AG08396 (cell line): Measurements from ENCODE around the gene OR4N5.
"Not testable (repeated sequence)": the region's sequence is repeated elsewhere in the genome, so short reads cannot be mapped to it uniquely, and the experiment has no call there.

ENCODE experiments used
- DNase-seq: peaks from one replicate; pipeline ENCODE4 v3.0.0; 2012; ENCODE audit warnings: low spot score, mixed read lengths

The OR4N5 gene, protein sequence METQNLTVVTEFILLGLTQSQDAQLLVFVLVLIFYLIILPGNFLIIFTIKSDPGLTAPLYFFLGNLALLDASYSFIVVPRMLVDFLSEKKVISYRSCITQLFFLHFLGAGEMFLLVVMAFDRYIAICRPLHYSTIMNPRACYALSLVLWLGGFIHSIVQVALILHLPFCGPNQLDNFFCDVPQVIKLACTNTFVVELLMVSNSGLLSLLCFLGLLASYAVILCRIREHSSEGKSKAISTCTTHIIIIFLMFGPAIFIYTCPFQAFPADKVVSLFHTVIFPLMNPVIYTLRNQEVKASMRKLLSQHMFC

DNA sequence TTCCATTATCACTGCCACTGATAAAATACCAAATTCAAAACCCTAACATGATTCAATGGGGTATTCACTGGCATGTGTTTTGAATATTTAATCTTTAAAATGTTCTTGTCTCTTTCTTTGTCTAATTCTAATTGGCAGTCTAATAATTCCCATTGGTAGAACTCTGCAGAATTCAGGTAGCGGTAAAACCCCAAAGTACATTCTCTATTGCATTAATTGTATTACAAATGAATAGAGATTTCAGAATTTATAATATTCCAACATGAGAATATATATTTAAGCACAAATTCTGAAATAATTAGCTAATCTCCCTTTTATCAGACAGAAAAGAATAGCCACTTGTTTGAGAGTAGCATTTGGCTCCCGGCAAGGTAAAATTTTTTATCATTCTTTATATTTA lies at the start of gene OR4N5:
Gene OR4N5 (plus strand): TSS at position 301 of the 400 bp plus-strand sequence. CDS start 4,916 bp downstream, outside the sequence.
- DNase-seq = no peak

DNA sequence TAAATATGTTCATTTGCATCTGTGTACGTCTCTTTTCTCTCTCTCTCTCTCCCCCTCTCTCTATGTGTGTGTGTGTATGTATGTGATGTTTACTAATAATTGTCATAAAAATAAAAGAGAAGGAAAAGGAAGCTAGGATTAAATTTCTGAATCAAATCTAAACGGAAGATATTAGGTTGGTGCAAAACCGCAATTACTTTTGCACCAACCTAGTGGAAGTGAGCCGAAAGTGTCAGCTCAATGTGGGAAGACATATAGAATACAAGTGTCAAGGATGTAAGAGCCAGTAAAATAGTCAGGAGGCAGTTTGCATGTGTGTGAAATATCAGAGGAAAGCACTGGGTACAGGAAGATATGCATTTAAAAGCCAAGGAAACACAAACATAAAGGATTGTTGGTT lies 46.6 kb upstream of the OR4N5 start:
- DNase-seq = no peak

DNA sequence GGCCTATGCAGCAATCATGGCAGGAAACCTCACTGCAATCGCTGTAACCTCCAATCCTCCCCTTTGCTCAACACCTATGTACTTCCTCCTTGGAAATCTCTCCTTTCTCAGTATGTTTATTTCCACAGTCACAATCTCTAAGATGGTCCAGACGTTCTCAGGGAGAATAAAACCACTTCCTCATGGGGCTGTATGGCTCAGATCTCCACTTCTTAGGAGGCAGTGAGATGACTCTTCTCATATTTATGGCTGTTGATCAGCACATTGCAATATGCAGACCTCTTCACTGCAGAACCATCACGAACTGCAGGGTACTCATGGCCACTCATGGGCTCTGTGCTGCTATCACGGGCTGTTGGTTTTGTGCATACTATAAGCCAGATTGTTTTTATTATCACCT lies 45.2 kb upstream of the OR4N5 start:
- no peak for DNase-seq

DNA sequence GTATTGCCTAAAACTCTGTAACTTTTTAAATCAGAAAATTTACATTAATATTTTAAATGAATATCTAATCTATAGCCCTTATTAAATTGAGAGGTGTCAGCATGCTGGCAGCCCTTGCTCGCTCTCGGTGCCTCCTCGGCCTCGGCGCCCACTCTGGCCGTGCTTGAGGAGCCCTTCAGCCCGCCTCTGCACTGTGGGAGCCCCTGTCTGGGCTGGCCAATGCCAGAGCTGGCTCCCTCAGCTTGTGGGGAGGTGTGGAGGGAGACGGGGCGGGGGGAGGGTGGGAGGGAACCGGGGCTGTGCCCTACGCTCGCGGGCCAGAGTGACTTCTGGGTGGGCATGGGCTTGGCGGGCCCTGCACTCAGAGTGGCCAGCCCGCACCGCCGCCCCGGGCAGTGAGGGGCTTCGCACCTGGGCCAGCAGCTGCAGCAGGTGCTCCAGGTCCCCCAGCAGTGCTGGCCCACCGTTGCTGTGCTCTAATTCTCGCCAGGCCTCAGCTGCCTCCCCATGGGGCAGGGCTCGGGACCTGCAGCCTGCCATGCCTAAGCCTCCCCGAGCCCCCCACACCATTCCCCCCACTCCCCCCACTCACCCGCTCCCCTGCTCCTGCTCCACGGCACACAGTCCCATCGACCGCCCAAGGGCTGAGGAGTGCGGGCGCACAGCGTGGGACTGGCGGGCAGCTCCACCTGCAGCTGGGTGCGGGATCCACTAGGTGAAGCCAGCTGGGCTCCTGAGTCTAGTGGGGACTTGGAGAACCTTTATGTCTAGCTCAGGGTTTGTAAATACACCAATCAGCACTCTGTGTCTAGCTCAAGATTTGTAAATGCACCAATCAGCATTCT lies 39.5 kb upstream of the OR4N5 start:
- not testable (repeated sequence) for DNase-seq

DNA sequence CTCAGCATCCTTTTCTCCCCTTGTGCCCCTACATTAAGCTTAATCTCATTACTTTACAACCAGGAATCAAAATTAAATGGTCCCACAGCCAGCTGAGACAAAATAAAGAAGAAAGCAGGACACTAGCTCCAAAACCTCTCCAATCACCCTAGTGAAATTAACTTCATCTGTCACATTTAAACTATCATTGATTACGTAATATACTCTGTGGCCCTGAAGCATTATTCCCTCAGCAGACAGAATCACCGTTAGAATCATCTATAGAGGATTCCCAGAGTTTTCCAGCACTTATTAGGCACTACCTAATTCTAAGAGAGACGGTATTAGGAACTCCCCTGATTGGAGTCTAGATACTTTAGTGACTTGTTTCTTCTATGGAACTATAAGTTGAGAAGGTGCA lies 28.2 kb upstream of the OR4N5 start, which contains the start of gene OR4K17:
Gene OR4K17 (plus strand): TSS at position 302 of the 400 bp plus-strand sequence. CDS start 6,761 bp downstream, outside the sequence.
- no peak for DNase-seq

DNA sequence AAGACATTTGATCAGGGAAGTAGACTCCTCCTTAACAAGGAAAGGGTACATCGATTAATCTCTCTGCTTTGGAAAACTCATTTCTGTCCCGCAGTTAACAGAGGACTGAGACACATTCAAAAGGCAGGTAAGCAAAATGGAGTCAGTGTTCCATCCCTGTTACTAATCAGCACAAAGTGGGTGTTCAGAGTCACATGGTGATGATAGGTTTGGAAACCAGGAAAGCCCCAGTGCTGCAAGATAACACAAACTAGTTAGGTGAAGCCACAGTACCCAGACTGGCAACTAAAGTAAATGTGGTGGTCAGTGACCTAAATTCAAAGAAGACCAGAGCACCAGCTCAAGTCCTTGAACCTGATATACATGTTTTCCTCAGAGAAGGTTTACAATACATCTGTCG lies 26.3 kb upstream of the OR4N5 start:
- DNase-seq = no peak

DNA sequence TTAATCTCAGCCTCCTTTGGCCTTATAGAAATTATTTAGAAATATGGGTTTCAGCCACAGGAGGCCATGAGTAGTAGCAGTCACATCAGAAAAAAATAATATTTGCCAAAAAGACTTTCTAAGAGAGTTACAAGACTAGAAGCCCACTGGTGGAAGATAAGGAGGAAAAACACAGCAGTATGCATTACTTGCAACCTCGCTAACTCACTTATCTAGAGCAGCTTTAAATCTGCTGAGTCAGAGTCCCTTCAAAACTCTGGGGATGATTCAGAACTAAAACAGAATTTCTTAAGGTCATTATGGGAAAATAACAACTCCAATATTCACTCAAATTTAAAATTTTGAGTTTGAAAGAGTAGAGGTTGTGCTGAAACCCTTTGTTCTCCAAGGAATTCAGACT lies 21.9 kb upstream of the OR4N5 start:
- no peak for DNase-seq

DNA sequence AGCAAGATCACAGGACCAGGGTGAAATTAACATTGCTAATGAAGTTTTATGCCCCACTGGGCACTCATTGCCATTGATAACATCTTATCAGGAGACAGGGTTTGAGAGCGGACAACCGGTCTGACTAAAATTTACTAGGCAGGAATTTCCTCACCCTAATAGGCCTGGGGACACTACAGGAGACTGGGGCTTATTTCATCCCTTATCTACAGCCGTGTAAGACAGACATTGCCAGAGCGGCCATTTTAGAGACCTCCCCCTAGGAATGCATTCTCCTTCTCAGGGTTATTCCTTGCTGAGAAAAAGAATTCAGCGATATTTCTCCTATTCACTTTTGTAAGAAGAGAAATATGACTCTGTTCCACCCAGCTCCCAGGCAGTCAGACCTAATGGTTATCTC lies 19.8 kb upstream of the OR4N5 start:
- no peak for DNase-seq

DNA sequence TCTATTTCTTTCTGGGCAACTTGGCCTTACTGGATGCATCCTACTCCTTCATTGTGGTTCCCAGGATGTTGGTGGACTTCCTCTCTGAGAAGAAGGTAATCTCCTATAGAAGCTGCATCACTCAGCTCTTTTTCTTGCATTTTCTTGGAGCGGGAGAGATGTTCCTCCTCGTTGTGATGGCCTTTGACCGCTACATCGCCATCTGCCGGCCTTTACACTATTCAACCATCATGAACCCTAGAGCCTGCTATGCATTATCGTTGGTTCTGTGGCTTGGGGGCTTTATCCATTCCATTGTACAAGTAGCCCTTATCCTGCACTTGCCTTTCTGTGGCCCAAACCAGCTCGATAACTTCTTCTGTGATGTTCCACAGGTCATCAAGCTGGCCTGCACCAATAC lies 5.3 kb downstream of the OR4N5 start:
- no peak for DNase-seq

DNA sequence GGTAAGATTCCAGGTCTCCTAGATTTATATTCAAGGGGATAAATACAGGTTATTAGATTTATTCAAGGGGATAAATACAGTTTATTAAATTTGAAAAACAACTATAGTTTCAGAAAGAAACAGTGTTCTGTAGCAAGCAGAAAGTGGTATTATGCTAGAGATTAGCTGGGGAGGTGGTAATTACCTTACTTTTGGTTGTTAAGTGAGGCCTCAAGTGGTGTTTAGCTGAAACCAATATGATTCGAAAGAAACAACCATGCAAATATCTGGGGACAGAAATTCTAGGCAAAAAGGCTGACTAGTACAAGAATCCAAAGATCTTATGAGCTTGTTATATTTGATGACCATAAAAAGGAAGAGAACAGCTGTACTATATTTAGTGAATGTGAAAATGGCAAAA lies 6.2 kb downstream of the OR4N5 start:
- DNase-seq = no peak

DNA sequence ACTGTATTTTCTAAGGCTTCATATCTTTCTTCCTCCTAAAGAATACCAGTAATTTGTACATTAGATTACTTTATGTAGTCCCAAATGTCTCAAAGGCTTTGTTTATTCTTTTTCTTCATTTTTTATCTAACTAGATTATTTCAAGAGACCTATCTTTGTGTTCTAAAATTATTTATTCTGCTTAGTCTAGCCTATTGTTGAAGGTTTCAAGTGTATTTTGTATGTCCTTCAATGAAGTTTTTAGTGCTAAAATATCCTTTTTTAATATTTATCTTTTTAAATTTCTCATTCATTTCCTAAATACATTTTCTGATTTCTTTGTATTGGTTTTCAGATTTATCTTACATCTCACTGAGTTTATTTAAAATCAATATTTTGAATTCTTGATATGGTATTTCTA lies 25.8 kb downstream of the OR4N5 start:
- DNase-seq = no peak

DNA sequence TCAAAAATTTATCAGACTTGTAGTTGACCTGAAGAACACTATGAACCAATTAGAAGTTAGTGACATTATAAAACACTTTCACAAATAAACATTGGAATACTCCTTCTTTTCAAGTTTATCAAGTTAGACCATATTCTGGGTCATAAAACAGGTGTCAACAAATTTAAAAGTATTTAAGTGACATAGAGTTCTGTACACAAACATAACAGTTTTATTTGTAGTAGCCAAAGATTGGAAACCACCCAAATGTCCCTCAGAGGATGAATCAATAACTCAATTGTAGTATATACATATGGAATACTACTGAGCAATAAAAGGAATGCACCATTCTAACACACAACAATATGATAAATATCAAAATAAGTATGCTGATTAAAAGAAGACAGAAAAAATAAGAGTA lies 28.5 kb downstream of the OR4N5 start:
- DNase-seq = no peak

DNA sequence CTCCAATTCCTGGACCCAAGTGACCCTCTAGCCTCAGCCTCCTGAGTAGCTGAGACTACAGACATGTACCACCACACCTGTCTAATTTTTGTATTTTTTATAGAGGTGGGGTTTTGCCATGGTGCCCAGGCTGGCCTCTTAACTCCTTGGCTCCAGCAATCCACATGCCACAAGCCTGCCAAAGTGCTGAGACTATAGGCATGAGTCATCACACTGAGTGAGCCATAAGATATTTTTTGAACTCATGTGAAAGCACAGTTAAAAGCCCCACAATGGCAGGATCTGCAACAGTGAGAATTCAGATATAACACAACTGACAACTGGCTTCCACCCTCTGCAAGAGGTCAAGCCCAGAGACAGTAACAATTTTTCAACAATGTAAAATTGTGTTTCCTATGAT lies 31.2 kb downstream of the OR4N5 start:
- not testable (repeated sequence) for DNase-seq

DNA sequence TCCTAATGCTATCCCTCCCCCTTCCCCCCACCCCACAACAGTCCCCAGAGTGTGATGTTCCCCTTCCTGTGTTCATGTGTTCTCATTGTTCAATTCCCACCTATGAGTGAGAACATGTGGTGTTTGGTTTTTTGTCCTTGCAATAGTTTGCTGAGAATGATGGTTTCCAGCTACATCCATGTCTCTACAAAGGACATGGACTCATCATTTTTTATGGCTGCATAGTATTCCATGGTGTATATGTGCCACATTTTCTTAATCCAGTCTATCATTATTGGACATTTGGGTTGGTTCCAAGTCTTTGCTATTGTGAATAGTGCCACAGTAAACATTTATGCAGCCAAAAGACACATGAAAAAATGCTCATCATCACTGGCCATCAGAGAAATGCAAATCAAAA lies 35.6 kb downstream of the OR4N5 start:
- DNase-seq = not testable (repeated sequence)

DNA sequence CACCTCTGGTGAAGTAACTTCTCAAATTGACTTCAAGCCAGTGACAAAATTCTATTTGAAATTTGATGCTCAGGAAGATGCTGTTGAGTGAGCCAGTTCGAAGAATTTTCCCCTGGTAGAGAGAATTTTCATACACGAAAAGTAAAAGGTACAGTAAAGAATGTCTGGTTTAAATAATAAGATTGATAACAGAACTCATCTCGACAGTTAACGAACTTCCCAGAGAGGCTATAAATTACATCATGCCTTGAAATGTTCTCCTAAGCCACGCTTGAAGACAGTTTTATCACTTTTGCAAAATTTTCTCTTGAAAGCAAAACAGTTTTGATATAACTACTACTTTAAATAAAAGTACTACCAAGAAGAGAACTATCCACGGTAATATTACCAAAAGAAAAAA lies 37.7 kb downstream of the OR4N5 start:
- DNase-seq = no peak

DNA sequence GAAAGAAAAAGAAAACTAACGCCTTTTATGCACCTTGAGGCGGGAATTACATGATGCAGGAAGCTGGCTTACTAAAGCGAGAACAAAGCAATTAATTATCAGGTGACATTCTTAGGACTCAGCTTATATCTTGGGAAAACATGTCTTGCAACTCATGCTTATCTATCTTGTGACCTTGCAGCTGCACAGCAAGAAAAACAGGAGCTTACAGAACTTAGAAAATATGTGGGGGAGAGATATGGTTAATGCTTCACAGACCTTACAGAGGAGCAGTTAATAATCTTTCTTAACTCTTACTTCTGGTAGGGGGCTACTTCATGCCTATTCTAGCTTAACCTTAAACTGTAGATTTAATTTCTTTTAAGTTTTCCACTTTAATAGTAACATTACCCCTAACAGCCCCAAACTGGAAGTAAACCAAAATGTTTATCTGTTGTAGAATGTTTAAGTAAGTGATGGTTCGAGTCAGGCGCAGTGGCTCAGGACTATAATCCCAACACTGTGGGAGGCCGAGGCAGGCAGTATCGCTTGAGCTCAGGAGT lies 38.9 kb downstream of the OR4N5 start:
- DNase-seq = no peak

DNA sequence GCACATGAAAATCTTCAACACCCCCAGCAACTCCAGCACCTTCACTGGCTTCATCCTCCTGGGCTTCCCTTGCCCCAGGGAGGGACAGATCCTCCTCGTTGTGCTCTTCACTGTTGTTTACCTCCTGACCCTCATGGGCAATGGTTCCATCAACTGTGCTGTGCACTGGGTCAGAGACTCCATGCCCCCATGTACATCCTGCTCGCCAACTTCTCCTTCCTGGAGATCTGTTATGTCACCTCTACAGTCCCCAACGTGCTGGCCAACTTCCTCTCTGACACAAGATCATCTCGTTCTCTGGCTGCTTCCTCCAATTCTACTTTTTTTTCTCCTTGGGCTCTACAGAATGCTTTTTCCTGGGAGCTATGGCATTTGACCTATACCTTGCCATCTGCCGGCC lies 40.6 kb downstream of the OR4N5 start:
- no peak for DNase-seq

DNA sequence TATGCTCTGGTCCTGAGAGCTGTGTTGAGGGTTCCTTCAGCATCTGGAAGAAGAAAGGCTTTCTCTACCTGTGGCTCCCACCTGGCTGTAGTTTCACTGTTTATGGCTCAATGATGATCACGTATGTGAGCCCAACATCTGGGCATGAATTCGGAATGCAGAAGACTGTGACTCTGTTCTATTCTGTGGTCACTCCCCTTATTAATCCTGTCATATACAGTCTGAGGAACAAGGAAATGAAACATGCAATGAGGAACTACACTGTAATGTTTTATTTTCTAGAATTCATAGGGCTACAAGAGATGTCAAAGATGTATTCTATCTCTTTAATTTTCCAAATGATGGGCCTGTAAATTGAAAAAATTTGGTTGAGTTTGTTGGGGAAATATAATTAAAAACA lies 41.3 kb downstream of the OR4N5 start:
- DNase-seq = no peak

DNA sequence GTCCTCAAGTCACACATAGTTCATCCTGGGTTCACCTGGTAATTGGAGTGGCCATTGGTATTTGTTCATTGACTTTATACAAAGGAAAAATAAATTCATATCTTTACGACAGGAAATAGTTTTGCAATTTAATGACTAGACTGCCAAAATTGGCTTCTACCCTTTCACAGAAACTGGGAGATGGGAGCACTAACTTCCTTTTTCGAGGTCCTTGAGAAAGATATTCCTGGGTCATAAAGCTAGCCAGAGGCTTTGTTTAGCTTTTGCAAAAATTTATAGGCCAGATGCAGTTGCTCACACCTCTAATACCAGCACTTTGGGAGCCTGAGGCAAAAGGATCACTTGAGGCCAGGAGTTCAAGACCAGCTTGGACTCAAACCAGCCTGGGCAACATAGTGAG lies 41.9 kb downstream of the OR4N5 start:
- DNase-seq = no peak

DNA sequence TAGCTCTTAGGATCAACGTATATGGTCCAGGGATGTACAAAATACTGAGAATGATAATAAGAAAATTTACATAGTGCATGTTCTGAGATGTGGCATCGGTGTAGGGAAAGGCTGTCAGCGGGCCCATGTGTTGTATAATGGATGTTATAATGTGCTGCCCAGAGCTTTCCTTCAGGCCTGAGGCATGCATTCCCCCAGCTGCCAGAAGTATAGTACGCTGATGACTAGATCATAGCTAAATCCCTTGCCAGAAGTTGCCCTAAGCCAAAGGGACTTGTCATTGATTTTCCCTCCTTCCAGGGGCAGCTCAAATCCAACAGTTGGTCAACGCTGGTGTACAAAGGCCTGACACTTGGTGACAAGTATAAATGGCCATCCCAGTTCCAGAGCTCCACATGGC lies 45.6 kb downstream of the OR4N5 start:
- no peak for DNase-seq

DNA sequence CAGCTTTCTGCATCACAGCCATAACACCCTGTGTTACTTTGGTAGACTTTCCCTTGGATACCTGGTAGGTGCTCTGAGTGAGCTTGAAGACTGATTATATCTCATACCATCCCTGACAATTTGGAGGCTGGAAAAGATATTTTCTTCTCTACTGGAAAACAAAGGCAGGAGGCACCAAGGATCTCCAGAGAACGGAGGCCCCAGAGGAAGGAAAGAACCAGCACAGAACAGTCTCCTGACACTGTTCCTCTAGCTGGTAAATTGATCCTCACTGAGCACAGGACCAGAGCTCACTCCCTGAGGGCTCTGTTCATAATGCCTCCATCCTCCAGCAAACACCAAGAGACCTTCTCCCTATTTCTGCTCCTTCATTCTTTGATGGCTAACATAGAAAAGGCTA lies 52.0 kb downstream of the OR4N5 start, which contains the start of gene OR11G2:
Gene OR11G2 (plus strand): TSS at position 301 of the 400 bp plus-strand sequence. CDS start 6,542 bp downstream, outside the sequence.
- DNase-seq = no peak

DNA sequence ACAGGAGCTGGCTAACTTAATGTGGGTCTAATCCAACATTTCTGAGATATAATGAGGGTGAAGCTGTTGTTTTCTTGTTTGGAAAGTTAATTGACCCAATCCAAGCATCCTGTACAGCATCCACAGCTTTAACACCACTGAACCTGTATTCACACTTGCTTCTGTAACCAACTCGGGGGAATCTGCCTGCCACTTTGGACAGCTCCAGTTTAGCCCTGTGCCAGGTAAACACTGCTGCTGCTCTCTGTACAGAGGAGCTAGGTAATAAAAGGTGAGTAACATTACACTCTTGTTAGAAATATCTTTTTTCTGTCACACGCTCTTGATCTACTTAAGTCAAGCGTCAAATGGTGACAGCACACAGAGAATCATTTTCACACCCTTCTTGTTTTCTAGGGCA lies 52.8 kb downstream of the OR4N5 start:
- no peak for DNase-seq

DNA sequence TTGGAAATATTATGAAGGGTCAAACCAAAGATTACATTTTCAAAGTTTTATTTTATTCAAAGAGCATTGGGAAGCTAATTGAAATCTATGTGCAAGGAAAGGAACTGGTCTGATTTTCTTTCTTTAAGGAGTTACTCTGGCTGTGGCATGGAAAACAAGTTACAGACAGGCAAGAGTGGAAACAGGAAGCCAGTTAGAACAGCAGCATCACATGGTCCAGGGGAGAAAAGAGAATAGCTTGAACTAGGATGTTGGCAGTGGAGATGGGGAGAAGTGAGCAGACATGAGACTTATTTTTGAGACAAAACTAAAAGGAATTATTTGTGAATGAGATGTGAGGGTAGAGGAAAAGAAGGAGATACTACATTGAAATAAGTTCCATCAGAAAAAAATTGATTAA lies 55.5 kb downstream of the OR4N5 start:
- DNase-seq = no peak
